COLO829 (cell line): ENCODE measurements around the gene UBE2B.
A peak's percentile ranks its signal among the peaks of the same experiment; 100 is the strongest.
"Not testable (repeated sequence)": the region's sequence is repeated elsewhere in the genome, so short reads cannot be mapped to it uniquely, and the experiment has no call there.

ENCODE experiments used
- DNase-seq: peaks from one replicate; pipeline ENCODE4 v3.0.0; 2012; ENCODE audit warnings: low spot score

The UBE2B gene

DNA sequence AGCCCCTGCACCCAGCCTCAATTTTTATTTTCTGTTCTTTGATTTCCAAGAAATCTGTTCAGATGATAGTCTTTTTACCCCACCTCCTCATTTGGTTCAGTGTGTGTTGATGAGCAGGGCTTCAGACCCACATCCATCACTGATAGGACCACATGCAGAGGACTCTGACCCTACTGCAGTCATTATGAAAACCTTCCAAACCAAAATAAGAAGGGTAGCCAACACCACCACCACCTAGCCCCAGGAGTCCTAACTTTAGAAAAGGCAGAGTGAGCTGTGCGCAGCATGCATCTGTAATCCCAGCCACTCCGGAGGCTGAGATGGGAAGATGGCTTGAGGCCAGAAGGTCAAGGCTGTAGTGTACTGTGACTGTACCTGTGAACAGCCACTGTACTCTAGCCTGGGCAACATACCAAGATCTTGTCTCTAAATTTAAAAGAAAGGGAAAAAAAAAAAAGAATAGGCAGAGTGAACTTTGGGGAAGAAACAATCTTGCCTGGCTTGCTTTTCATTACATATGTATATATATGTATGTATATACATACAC lies 27.3 kb downstream of the UBE2B start:
- DNase-seq: no peak

DNA sequence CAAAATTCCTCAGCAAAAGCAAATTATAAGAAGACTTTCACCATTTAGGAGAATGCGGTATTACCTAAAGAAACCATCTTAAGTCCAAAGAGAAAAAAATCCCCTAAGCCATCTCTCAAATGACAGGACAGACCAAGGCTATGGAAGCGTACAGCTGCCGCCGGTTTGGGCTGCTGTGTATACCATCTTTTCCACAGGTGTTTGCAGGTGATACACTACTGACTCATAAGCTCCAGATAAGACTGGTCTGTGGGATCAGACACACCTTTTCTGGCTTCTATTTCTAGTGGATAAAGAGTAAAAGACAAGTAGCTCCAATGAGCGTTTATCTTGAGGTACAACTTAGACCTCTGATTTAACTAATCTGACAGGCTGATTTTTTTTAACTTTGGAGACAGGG lies 32.6 kb downstream of the UBE2B start:
- DNase-seq: no peak

GRCh38 chr5:134406390-134406789 lies 35.0 kb downstream of the UBE2B start:
- no peak for DNase-seq

DNA sequence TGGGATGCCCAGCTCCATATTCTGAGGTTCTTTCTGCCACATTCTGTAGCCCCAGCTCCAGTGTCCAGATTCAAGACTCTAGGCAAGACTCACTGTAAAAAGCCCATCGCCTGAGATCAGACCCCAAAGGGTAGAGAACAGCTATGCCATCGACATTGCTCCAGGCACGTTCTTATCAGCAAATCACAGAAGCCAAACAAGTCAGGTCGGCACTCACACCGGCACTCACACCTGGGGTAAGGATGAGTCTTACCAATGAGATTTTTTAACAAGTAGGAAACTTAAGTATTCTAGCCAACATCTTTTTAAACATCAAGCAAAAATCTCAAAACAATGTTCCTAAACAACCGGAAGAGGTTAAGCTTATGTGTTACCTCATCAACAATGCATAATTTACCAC lies 38.0 kb downstream of the UBE2B start:
- no peak for DNase-seq

DNA sequence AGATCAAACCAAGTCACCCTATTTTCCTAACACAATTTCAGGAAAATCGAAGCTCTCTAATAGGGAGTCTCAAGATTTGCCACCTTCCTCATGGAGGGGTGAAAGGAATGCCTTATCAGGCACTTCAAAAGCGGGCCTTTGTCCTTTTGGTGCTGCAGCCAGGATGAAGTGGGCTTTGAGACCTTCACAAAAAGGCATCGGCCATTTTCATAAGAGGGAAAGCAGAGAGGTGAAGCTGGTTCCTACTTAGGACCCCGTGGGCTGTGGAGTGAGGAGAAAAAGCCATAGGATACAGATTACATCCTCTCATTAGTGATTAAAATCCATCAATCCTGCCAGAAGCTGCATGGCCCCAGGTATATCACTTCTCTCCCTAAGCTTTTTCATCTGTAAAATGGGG lies 39.5 kb downstream of the UBE2B start:
- no peak for DNase-seq

GRCh38 chr5:134411228-134411545 lies 39.8 kb downstream of the UBE2B start:
- DNase-seq: no peak

DNA sequence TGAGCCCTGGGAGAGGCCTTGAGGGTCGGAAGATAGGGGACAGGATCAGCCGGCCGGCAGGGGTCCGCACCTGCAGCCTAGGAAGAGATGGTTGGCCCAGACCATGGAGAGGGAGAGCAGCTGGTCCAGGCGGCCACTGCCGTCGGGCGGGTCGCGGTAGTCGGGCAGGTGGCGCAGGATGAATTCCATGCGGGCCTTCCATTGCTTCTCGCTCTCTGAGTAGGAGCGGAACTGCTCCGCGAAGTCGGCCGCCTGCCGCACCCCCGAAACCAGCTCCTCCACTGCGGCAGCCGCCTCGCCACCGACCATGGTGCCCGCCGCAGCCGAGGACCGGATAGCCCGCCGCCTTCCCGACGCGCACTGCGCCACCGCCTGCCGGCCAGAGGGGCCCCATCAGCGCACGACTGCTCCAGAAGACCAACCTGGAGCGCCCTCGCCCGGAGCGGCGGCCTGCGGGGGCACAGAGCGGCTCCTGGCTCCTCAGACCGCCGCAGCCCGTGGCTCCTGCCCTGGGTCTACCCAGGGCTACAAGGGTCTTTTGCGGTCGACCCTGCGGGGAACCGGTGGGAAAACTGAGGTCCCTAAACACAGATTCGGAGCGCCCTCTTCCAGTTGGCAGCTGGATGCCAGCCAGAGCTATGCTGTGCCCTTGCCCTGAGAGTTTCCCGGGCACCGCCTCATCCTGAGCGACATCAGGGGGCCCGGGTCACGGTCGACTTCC lies 40.3 kb downstream of the UBE2B start, which contains the start of gene CDKN2AIPNL:
Gene CDKN2AIPNL (minus strand): TSS at position 336 of the 721 bp plus-strand sequence. CDS start 27 bp downstream, at position 309.
- peak; percentile 67 for DNase-seq

- no peak for DNase-seq
Measured at GRCh38 chr5:134413046-134413445, 41.7 kb downstream of the UBE2B start.

DNA sequence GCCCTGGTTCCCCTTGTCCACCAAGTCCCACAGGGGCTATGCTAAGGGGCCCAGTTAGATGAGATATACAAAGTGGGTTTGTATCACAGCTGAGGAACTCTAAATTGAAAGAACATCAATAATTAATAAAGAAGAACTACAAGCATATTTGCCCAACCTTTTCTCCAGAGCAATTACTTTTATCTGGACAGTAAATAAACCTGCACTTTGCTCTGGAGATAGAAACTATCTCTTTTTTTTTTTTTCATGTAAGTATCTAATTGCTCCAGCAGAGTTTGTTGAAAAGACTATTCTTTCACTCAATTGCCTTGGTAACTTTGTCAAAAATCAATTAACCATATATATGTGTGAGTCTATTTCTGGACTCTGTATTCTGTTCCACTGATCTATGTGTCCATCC lies 46.3 kb downstream of the UBE2B start:
- no peak for DNase-seq

- DNase-seq: no peak
Measured at GRCh38 chr5:134418958-134419357, 47.6 kb downstream of the UBE2B start.

DNA sequence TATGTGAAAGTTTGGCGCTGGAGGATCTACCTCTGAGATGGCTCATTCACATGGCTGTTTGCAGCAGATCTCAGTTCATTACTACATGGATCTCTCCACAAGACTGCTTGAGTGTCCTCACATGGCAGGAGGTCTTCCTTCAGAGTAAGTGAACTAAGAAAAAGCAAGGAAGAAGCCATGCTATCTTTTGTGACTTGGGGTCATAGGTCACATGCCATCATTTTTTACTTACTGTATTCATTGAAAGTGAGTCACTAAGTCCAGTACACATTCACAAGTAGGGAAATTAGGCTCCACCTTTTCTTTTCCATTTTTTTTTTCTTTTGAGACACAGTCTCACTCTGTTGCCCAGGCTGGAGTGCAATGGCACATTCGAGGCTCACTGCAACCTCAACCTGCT lies 49.0 kb downstream of the UBE2B start:
- no peak for DNase-seq

GRCh38 chr5:134421038-134421437 lies 49.7 kb downstream of the UBE2B start:
- not testable (repeated sequence) for DNase-seq

- no peak for DNase-seq
Measured at GRCh38 chr5:134422791-134423365, 51.5 kb downstream of the UBE2B start.

- no peak for DNase-seq
Measured at GRCh38 chr5:134423376-134423775, 52.0 kb downstream of the UBE2B start.

GRCh38 chr5:134426361-134426760 lies 55.0 kb downstream of the UBE2B start:
- no peak for DNase-seq

GRCh38 chr5:134427540-134428041 lies 56.2 kb downstream of the UBE2B start:
- DNase-seq: no peak

GRCh38 chr5:134430001-134430569 lies 58.7 kb downstream of the UBE2B start:
- DNase-seq: no peak

DNA sequence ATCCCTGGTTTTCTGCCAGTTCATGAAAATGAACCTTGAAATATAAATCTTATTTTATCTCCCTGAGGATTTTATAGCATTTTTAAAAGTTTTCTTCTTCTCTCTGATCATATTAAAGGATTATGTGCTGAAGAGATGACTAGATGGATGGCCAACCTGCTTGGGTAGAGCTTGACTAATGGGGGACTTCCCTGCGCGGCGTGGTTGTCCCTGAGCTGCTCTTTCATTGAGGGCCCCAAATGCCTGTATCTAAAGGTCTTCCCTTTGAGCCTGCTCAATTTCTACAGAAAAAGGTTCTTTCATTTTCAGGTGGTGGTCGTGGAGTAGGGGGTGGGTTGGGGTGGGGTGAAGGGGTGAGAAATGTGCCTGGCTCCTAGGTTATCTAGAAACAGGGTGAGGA lies 60.8 kb downstream of the UBE2B start:
- no peak for DNase-seq

- DNase-seq: no peak
Measured at GRCh38 chr5:134432677-134433359, 61.4 kb downstream of the UBE2B start.

GRCh38 chr5:134435560-134435959 lies 64.2 kb downstream of the UBE2B start:
- no peak for DNase-seq

DNA sequence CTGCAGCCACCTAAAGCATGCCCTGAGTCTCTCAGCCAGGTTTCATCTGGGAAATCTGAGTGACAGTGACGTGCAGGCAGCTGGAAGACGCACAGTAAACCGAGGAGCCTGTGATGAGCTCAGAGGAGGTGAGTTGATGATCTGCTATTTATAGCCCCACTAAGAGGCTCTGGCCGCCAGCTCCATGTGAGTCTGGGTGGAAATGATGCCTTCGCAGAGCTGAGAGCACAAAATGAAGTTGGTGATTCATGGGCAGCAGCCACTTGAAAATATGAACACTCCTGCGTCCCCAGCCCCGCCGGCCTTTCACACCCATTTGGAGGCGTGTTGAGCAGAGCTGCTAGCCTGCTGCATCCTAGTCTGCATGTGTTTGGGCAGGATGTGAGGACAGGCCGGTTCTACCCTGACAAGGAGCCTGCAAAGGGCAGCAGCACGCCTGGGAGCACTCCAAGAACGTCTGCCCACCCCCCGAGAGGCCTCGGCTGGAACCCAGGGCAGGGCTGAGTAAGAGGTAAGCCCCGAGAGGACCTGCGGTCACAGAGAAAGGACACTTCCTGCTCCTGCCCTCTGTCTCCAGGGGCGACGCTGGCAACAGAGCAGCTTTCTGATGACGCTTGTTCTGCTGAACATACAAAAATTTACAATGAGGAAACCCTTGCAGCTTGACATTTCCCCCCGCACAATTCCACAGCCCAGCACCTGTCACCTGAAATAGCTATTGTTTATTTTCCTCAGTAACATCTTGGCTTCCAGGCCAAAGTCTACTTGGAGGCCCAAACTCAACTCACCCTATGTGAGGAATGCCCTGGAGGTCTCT lies 65.4 kb downstream of the UBE2B start:
- DNase-seq: no peak

DNA sequence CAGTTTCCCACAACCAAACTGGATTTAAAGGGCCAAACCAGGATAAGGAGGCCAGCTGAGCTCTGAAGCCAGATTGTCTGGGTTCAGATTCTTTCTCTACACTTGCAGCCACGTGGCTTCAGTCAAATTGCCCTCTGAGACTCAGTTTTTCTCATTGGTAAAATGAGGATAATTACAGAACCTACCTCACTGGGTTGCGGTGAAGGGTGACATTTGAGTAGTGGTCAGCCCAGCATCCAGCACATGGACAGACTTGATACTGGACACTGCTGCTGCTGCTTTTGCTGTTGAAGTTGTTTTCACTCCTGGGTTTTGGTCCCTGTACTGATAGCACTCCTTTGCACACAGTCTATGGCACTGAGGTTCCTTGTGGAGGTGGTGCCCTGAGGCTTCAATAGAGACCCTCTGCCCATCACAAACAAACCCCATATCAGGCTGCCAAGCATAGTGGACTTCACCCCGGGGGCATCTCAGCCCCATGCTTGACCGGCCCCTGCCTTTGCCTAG lies 66.0 kb downstream of the UBE2B start:
- no peak for DNase-seq
